ENCODE data around the gene LIMA1.

DNA sequence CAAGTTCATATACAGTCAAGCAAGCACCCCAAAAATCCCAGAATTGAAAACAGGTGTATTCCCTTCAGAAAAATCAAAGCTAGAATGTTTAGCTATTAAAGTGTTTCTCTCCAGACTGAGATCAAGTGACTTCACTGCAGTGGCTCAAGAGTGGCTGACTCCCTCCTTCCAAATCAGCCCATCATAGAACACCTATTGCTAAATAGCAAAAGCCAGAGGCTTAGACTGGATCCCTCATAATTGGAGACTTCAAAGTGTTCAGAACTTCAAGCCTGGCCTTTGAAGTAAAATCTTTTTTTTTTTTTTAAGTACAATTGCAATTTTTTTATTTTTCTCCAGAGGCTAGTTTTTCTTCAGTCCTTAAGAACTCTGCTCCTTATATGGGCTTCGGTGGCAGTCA, 66.1 kb downstream of the LIMA1 start:
- TF ChIP-seq, protein P1, sequence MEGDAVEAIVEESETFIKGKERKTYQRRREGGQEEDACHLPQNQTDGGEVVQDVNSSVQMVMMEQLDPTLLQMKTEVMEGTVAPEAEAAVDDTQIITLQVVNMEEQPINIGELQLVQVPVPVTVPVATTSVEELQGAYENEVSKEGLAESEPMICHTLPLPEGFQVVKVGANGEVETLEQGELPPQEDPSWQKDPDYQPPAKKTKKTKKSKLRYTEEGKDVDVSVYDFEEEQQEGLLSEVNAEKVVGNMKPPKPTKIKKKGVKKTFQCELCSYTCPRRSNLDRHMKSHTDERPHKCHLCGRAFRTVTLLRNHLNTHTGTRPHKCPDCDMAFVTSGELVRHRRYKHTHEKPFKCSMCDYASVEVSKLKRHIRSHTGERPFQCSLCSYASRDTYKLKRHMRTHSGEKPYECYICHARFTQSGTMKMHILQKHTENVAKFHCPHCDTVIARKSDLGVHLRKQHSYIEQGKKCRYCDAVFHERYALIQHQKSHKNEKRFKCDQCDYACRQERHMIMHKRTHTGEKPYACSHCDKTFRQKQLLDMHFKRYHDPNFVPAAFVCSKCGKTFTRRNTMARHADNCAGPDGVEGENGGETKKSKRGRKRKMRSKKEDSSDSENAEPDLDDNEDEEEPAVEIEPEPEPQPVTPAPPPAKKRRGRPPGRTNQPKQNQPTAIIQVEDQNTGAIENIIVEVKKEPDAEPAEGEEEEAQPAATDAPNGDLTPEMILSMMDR (conservative IDR thresholded peaks at IDR 0.05; ENCODE audit: low read length) = no peak
- no peak for TF ChIP-seq EZH2phosphoT487 (IDR thresholded peaks at IDR 0.05; ENCODE audit: borderline replicate concordance, low read depth, low read length)
